H1 (cell line): Measurements from ENCODE around the gene AQP11.

Source experiments
- BRCA1 ChIP-seq: IDR thresholded peaks from 2 replicates; pipeline ENCODE4 v1.6.1; 2012; ENCODE audit warnings: low read depth, low read length, improper control_type of control experiment
- EP300 ChIP-seq, 2 experiments: IDR thresholded peaks; 1 replicate in 1 of 2; 2 replicates in 1 of 2; pipeline ENCODE4 v1.6.1; 2011 to 2012; ENCODE audit warnings: low read depth in 2 of 2, low read length in 2 of 2, mild to moderate bottlenecking in 2 of 2, borderline replicate concordance in 1 of 2, inconsistent platforms in 1 of 2, moderate library complexity in 1 of 2
- GABPA ChIP-seq: IDR thresholded peaks from 2 replicates; pipeline ENCODE4 v1.6.1; 2011; ENCODE audit warnings: mild to moderate bottlenecking, low read length, moderate library complexity, borderline replicate concordance; ENCODE audit not compliant: insufficient read depth
- KDM1A ChIP-seq: fragments of 200-600, 300-600 bp; sonication (generic); IDR thresholded peaks from 2 replicates; pipeline ENCODE4 v1.7.1; 2016; ENCODE audit warnings: mild to moderate bottlenecking, low read length, borderline replicate concordance
- SP4 ChIP-seq: IDR thresholded peaks from 2 replicates; pipeline ENCODE4 v1.6.1; 2012; ENCODE audit warnings: low read length, inconsistent platforms
- TF ChIP-seq, protein P1 (sequence below), 3 experiments: IDR thresholded peaks; 1 replicate in 2 of 3; 2 replicates in 1 of 3; pipeline versions ENCODE4 v1.5.1 to v1.6.1; 2011; ENCODE audit warnings: low read length in 3 of 3, mild to moderate bottlenecking in 3 of 3, inconsistent platforms in 2 of 3, low read depth in 1 of 3, moderate library complexity in 1 of 3; ENCODE audit not compliant: insufficient read depth in 1 of 3; ENCODE audit errors: control extremely low read depth in 1 of 3

DNA sequence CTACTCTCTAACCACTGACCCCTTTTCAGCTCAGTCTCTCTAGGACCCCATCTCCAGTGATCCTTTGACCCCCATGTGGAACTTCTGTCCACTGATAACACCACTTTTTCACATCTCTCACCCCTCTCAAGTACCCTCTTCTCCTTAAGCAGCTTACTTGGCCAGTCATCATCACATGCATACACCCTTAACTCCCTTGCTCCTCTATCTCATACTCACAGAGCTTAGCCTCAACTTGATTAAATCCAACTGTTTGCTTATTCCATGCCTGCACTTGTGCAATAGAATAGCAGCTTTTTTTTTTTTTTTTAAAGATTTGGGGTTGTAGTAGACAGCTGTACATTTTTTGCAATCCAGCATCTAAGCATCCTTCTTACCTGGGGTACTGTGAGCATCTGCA lies 22.2 kb downstream of the AQP11 start:
- TF ChIP-seq EP300 (IDR thresholded peaks at IDR 0.05; ENCODE audit: borderline replicate concordance in 1 of 2, low read depth in 2 of 2, low read length in 2 of 2): no peak
- TF ChIP-seq, protein P1, sequence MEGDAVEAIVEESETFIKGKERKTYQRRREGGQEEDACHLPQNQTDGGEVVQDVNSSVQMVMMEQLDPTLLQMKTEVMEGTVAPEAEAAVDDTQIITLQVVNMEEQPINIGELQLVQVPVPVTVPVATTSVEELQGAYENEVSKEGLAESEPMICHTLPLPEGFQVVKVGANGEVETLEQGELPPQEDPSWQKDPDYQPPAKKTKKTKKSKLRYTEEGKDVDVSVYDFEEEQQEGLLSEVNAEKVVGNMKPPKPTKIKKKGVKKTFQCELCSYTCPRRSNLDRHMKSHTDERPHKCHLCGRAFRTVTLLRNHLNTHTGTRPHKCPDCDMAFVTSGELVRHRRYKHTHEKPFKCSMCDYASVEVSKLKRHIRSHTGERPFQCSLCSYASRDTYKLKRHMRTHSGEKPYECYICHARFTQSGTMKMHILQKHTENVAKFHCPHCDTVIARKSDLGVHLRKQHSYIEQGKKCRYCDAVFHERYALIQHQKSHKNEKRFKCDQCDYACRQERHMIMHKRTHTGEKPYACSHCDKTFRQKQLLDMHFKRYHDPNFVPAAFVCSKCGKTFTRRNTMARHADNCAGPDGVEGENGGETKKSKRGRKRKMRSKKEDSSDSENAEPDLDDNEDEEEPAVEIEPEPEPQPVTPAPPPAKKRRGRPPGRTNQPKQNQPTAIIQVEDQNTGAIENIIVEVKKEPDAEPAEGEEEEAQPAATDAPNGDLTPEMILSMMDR (IDR thresholded peaks at IDR 0.05; ENCODE audit: control extremely low read depth in 1 of 3, insufficient read depth in 1 of 3, low read depth in 1 of 3, low read length in 3 of 3): no peak
- no peak for TF ChIP-seq SP4
- TF ChIP-seq KDM1A: no peak
- TF ChIP-seq BRCA1: no peak
- TF ChIP-seq GABPA: no peak
